ENCODE measurements around the gene MAPK8.

GRCh38 chr10:48324580-48324979 lies 18.1 kb downstream of the MAPK8 start:
- TF ChIP-seq CTCF (IDR thresholded peaks at IDR 0.05) = no peak
- no peak for TF ChIP-seq POLR2A (IDR thresholded peaks at IDR 0.05)

Data from suprapubic skin (tissue), 3 donors.